CD4-positive, alpha-beta T cell (primary cell): ENCODE results near the gene SMIM36. TPM values are rescaled to one million over a fixed set of nuclear protein-coding genes. Genes with fewer than 3 reads are reported as not detected.

Experiments used
- ATAC-seq: fragments of 200-7000 bp; cut with Tn5 transposase; one replicate; pipeline ENCODE4 v1.10.0; 2022; ENCODE audit warnings: mild to moderate bottlenecking; ENCODE audit not compliant: poor library complexity
- CTCF ChIA-PET: fragments of 350-600 bp; sonication (Branson Sonifier 250); formaldehyde crosslinking; loops from one replicate; lab custom pipeline; 2021; ENCODE audit warnings: antibody characterized with exemption, inconsistent platforms; lab: Charles Lee
- POLR2A ChIA-PET: fragments of 350-600 bp; sonication (Branson Sonifier 250); formaldehyde crosslinking; loops from one replicate; lab custom pipeline; 2021; ENCODE audit warnings: antibody characterized with exemption, inconsistent platforms; lab: Charles Lee
- DNase-seq, 14 experiments: peaks; one replicate each; pipeline ENCODE4 v3.0.0-alpha.2; 2013 to 2020; ENCODE audit warnings: mixed read lengths in 2 of 14
- H3K27ac ChIP-seq, 2 donors: one replicate each; pipeline versions ENCODE4 v1.5.1 to v1.7.0; 2013; ENCODE audit warnings: low read length in 2 of 2, low read depth in 1 of 2, mild to moderate bottlenecking in 1 of 2
- H3K27me3 ChIP-seq, 2 experiments: 1 replicate in 1 of 2; 2 replicates in 1 of 2; pipeline versions ENCODE4 v1.6.1 to v1.7.0; 2013; ENCODE audit warnings: low read length in 2 of 2, control low read depth in 1 of 2, mild to moderate bottlenecking in 1 of 2, moderate library complexity in 1 of 2; ENCODE audit not compliant: insufficient read depth in 2 of 2, control insufficient read depth in 1 of 2
- H3K36me3 ChIP-seq: one replicate; pipeline ENCODE4 v1.6.1; 2013; ENCODE audit warnings: low read length, control low read depth; ENCODE audit not compliant: insufficient read depth
- H3K4me1 ChIP-seq: one replicate; pipeline ENCODE4 v1.6.1; 2013; ENCODE audit warnings: low read length, control low read depth; ENCODE audit not compliant: insufficient read depth
- H3K4me3 ChIP-seq: one replicate; pipeline ENCODE4 v1.5.1; 2013; ENCODE audit warnings: mild to moderate bottlenecking, low read length, moderate library complexity
- H3K9me3 ChIP-seq, 2 experiments: 1 replicate in 1 of 2; 2 replicates in 1 of 2; pipeline versions ENCODE4 v1.6.1 to v1.7.0; 2013; ENCODE audit warnings: low read length in 2 of 2, mild to moderate bottlenecking in 2 of 2, control low read depth in 1 of 2, moderate library complexity in 1 of 2; ENCODE audit not compliant: control insufficient read depth in 1 of 2, insufficient read depth in 1 of 2
- H3K27ac Mint-ChIP-seq: one replicate; pipeline ENCODE4 v1.8.0; 2020; ENCODE audit warnings: mixed read lengths
- H3K27me3 Mint-ChIP-seq: one replicate; pipeline ENCODE4 v1.8.0; 2021; ENCODE audit warnings: mixed read lengths
- H3K36me3 Mint-ChIP-seq: one replicate; pipeline ENCODE4 v1.8.0; 2021; ENCODE audit warnings: low read depth, mixed read lengths
- H3K4me1 Mint-ChIP-seq: one replicate; pipeline ENCODE4 v1.8.0; 2021; ENCODE audit warnings: low read depth, mixed read lengths
- H3K4me3 Mint-ChIP-seq: one replicate; pipeline ENCODE4 v1.8.0; 2020; ENCODE audit warnings: mild to moderate bottlenecking, mixed read lengths
- H3K9me3 Mint-ChIP-seq: one replicate; pipeline ENCODE4 v1.8.0; 2020; ENCODE audit warnings: mixed read lengths
- intact Hi-C, 2 experiments: fragments of 100-400 bp; cut with DNase I in 1 of 2; cut with micrococcal nuclease in 1 of 2; formaldehyde crosslinking; loops; one replicate each; pipeline versions ENCODE4 v1.15.1 to v1.9.0; 2023 to 2025; cut with DNase I, micrococcal nuclease
- total RNA-seq, 174 experiments: library from RNA in 2 of 174; stranded (reverse) in 2 of 174; gene quantifications; one replicate each; pipeline ENCODE4 v1.2.3 and lab custom pipeline; 2021 to 2026
- TF ChIP-seq, protein P1 (sequence below): fragments of 200-600 bp; IDR thresholded peaks from one replicate; pipeline ENCODE4 v1.8.0; 2022; ENCODE audit warnings: antibody characterized with exemption, mild to moderate bottlenecking

SMIM36 gene
- total RNA-seq, 2 experiments from 2014 or later: not detected

DNA sequence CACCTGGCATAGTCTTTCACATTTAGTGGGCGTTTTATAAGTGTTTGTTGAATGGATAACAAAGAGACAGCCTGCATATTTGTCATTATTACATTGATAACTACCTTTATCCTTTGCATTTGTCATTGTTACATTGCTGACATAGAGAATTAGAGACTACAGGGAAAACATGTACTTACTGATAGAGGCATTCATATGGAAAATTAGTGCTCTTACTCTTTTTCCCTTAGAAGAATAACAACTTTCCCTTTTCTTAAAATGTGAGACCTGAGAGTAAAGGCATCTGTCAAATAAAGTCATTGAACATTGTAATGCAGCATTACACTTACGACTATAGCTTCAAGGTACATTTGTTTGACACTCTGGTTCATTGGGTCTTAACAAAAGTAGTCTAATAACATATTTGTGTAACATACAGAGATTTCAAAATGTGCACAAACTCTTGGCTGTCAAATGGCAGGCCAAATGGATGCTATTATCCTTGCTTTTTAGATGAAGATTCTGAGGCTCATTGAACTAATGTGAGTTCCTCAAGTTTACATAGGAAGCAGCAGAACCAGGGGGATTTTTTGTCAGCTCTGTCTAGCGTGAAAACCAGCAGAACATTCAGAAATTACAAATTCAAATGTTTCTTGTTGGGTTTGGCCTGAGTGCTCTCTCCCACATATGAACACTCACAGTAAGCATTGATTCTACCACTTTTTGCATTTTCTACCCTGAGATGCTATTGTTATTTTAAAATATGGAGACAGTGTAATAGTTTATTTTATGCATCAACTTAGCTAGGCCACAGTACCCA lies 28.5 kb downstream of the SMIM36 start:
- ATAC-seq (no peak), DNase-seq (no peak)
- H3K27ac Mint-ChIP-seq: no peak overlapping the region
- no peaks in the 10 kb centered on the region for H3K9me3 ChIP-seq
- H3K27me3 Mint-ChIP-seq: no peaks in the 10 kb centered on the region
- no peaks in the 10 kb centered on the region for H3K4me1 Mint-ChIP-seq
- no peaks in the 10 kb centered on the region for H3K36me3 Mint-ChIP-seq
- H3K36me3 ChIP-seq: no peaks in the 10 kb centered on the region
- ChIA-PET CTCF (no interaction called here), POLR2A (no interaction called here)
- intact Hi-C loops: no loop called here
- H3K27ac ChIP-seq: no peak overlapping the region
- TF ChIP-seq, protein P1, sequence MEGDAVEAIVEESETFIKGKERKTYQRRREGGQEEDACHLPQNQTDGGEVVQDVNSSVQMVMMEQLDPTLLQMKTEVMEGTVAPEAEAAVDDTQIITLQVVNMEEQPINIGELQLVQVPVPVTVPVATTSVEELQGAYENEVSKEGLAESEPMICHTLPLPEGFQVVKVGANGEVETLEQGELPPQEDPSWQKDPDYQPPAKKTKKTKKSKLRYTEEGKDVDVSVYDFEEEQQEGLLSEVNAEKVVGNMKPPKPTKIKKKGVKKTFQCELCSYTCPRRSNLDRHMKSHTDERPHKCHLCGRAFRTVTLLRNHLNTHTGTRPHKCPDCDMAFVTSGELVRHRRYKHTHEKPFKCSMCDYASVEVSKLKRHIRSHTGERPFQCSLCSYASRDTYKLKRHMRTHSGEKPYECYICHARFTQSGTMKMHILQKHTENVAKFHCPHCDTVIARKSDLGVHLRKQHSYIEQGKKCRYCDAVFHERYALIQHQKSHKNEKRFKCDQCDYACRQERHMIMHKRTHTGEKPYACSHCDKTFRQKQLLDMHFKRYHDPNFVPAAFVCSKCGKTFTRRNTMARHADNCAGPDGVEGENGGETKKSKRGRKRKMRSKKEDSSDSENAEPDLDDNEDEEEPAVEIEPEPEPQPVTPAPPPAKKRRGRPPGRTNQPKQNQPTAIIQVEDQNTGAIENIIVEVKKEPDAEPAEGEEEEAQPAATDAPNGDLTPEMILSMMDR: no peak
- H3K4me3 ChIP-seq: no peak overlapping the region
- H3K4me1 ChIP-seq: no peaks in the 10 kb centered on the region
- H3K9me3 Mint-ChIP-seq: no peaks in the 10 kb centered on the region
- H3K4me3 Mint-ChIP-seq: no peak overlapping the region
- no peaks in the 10 kb centered on the region for H3K27me3 ChIP-seq

DNA sequence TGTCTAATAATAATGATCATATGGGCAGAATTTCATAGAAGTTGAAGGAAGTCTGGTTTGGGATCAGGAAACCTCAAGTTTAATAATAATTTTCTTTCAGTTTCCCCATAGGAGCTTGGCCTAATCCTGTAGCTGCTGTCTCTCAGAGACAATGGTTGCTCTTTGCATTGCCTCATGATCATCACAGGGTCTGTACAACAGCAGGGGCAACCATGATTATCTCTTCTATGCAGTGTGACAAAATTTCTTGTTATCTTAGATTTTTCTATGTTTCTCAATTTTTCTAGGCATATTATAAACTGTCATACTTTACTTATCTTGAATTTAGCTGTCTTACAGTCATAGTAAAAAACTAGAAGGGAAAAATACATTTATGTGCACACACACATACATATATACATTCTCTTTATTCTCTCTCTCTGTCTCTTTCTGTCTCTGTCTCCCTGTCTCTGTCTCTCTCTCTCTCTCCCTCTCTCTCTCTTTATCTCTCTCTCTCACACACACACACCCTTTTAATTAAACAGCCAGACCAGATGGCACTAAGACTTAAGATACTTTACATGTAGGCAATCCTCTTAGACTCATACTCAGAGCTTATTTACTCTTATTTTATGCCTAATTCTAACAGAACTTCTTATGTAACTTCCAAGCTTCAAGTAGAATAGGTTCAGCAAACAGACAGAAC lies 30.5 kb downstream of the SMIM36 start:
- Histone ChIP-seq H3K9me3 (no peaks in the 10 kb centered on the region), H3K36me3 (no peaks in the 10 kb centered on the region), H3K27me3 (no peaks in the 10 kb centered on the region), H3K4me1 (no peaks in the 10 kb centered on the region), H3K27ac (no peak overlapping the region), H3K4me3 (no peak overlapping the region)
- no peaks in the 10 kb centered on the region for H3K27me3 Mint-ChIP-seq
- TF ChIP-seq, protein P1: no peak
- no peaks in the 10 kb centered on the region for H3K9me3 Mint-ChIP-seq
- H3K36me3 Mint-ChIP-seq: no peaks in the 10 kb centered on the region
- no peak overlapping the region for H3K27ac Mint-ChIP-seq
- DNase-seq: no peak
- POLR2A ChIA-PET: no interaction called here
- H3K4me3 Mint-ChIP-seq: no peak overlapping the region
- ATAC-seq: no peak
- intact Hi-C loops: no loop called here
- CTCF ChIA-PET: interaction anchor here (0.5 to 1.0 kb wide), 2 partner anchors 11 to 240 kb away, joined by 3 to 4 read pairs; no protein-coding TSS in a partner anchor
- no peaks in the 10 kb centered on the region for H3K4me1 Mint-ChIP-seq

DNA sequence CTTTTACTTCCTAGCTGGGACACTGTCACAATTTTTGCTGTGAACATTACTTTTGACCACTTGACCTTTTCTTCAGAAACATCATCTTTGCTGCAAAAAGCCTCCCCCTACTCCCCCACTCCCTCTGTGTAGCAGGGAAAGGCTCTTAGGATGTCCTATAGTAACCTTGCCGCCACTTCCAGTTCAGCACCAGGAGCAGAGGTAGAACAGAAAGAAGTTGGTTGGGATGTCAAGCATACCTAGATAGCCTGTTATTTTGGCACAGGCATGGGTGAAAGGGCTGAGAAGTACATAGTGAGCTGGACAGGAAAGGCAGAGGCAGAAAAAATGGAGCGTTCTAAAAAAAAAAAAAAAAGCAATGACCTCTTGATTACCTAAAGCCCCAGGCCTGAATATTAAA lies 31.3 kb downstream of the SMIM36 start:
- H3K9me3 Mint-ChIP-seq: no peaks in the 10 kb centered on the region

More for the DNA sequence above, 31.3 kb downstream of the SMIM36 start:
- Histone ChIP-seq H3K4me3 (no peak overlapping the region), H3K27me3 (no peaks in the 10 kb centered on the region), H3K27ac (no peak overlapping the region), H3K9me3 (no peaks in the 10 kb centered on the region), H3K36me3 (no peaks in the 10 kb centered on the region), H3K4me1 (no peaks in the 10 kb centered on the region)
- DNase-seq (no peak), ATAC-seq (no peak)
- POLR2A ChIA-PET: no interaction called here
- H3K4me1 Mint-ChIP-seq: no peaks in the 10 kb centered on the region
- no peak overlapping the region for H3K4me3 Mint-ChIP-seq
- CTCF ChIA-PET: interaction anchor here (0.6 to 0.7 kb wide), 2 partner anchors 13 to 1726 kb away, joined by 3 to 4 read pairs; no protein-coding TSS in a partner anchor
- no peaks in the 10 kb centered on the region for H3K27me3 Mint-ChIP-seq
- no peak overlapping the region for H3K27ac Mint-ChIP-seq
- TF ChIP-seq, protein P1: no peak
- intact Hi-C loops: no loop called here
- no peaks in the 10 kb centered on the region for H3K36me3 Mint-ChIP-seq
